Dermis lymphatic vessel endothelial cell (primary cell): ENCODE results near the gene ABCG1. TPM values are rescaled to one million over a fixed set of nuclear protein-coding genes. Genes with fewer than 3 reads are reported as not detected.

Experiments
- total RNA-seq: library from RNA; depleted of rRNA; stranded (reverse); fragments of >200 nt; gene quantifications from 2 replicates; pipeline ENCODE4 v1.2.1, GENCODE V29; 2014

The ABCG1 gene
- 147 and 186 TPM in 2 replicates for total RNA-seq

DNA sequence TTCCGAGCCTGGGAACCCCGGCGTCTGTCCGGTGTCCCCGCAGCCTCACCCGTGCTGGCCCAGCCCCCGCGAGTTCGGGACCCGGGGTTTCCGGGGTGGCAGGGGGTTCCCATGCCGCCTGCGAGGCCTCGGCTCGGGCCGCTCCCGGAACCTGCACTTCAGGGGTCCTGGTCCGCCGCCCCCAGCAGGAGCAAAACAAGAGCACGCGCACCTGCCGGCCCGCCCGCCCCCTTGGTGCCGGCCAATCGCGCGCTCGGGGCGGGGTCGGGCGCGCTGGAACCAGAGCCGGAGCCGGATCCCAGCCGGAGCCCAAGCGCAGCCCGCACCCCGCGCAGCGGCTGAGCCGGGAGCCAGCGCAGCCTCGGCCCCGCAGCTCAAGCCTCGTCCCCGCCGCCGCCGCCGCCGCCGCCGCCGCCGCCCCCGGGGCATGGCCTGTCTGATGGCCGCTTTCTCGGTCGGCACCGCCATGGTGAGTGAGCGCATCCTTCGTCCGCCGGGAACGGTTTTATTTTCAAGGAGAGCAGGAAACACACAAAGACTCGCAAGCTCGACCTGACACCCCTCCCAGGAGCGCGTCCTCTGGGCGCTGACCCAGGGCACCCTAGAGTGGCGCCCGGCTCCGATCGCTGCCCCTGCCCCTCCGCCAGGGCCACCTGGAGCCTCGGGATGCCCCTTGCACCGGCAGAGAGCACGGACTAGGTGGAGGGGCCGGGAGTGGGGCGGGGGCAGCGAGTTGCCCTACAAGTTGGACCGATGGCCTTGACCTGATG is at the start of gene ABCG1:
ABCG1 (plus strand) TSS at position 305 of the 770 bp plus-strand sequence; CDS start at position 428, 123 bp downstream.

GRCh38 chr21:42315296-42315891 is 96.5 kb downstream of the ABCG1 start, which contains the start of gene TFF3:
Gene TFF3, minus strand, starts transcription at chr21:42315409. Its CDS starts 35 bp downstream, at chr21:42315374.

Other genes starting within 250 kb of the ABCG1 start
- gene ZBTB21, start 208.8 kb upstream of the ABCG1 start, total RNA-seq = 3.5 and 3.7 TPM in 2 replicates
- not detected in 2 replicates for gene UMODL1, start 147.8 kb upstream of the ABCG1 start, total RNA-seq
- gene TFF3, start 96.3 kb downstream of the ABCG1 start, total RNA-seq = 163 and 275 TPM in 2 replicates
- gene TFF2, start 131.9 kb downstream of the ABCG1 start, total RNA-seq = not detected in 2 replicates
- not detected in 2 replicates for gene TFF1, start 147.4 kb downstream of the ABCG1 start, total RNA-seq
- not detected in 2 replicates for gene TMPRSS3, start 176.9 kb downstream of the ABCG1 start, total RNA-seq
- gene UBASH3A, start 184.8 kb downstream of the ABCG1 start, total RNA-seq = not detected in 2 replicates